Uterus (tissue), 2 donors: ENCODE results near the gene FOSL2.

Experiments used
- CTCF ChIP-seq, 4 experiments: fragments of 200-600 bp in 2 of 4; fragments of 450-650 bp in 2 of 4; sonication (generic) in 2 of 4; IDR thresholded peaks; one replicate each; pipeline ENCODE4 v1.5.1; 2016 to 2019; ENCODE audit warnings: antibody characterized with exemption in 4 of 4, mild to moderate bottlenecking in 2 of 4, moderate library complexity in 1 of 4
- POLR2A ChIP-seq, 2 donors: fragments of 450-650 bp; IDR thresholded peaks; one replicate each; pipeline ENCODE4 v1.6.1; 2016; ENCODE audit warnings: antibody characterized with exemption in 2 of 2, mild to moderate bottlenecking in 1 of 2, moderate library complexity in 1 of 2

- peak in 1 of 4 experiments; percentile 2 for TF ChIP-seq CTCF (IDR thresholded peaks at IDR 0.05)
- TF ChIP-seq POLR2A (IDR thresholded peaks at IDR 0.05), result no peak
Measured at GRCh38 chr2:28390746-28391563, 1.7 kb upstream of the FOSL2 start.
